ENCODE measurements around the gene MME.
"Not testable (repeated sequence)": the region's sequence is repeated elsewhere in the genome, so short reads cannot be mapped to it uniquely, and the experiment has no call there.

Gene MME

DNA sequence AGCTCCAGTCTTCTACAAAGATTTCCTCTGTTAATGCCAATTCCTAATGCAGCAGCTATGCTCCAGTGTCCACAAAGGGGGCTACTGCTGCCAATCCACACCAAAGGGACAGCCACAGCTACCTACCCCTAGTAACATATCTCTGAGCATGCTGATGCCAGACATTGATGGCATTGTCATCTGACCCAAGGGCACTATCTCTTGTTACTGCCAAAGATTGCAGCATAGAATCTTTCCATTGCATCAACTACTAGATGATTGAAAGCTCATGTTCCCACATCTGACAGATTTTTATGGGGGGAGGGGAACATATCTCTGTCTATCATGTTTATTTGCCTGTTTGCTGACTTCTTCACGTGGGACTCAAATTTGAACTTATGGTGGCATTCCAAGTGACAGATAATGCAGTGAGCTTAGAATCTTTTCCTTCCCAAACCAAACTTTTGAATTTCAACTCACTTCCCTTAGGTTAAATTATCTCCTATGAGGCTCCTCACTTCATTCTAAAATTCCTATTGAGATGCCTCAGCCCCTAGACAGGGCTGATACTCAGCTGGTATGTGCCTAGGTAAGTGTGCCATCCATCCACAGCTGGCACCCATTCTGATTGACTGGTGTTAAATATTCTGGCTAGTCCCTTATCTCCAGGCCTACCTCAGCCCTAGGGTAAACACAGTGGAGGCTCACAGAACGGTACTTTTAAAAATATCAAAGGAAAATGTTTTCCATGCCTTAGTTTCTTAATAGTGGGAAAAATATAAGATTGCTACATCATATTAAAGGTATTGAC lies 113.0 kb downstream of the MME start:
- DNase-seq (ENCODE audit: low read depth, low spot score) = no peak

DNA sequence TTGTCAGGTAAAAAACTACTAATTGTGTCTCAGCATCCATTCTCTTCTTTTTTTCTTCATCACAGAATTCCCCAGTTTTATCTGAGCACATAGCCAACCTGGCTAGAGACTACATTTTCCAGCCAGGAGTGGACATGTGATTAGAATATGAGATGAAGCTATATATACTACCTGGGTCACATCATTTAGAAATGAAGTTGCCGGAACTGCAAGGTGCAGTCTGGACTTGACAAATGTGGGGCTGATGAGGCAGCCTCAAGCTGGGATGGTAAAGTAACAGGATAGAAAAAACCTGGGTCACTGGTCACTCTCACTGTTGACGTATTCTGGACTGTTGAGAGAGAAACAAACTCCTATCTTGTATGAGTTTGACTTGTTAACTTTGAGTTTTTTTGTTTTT lies 113.7 kb downstream of the MME start:
- no peak for DNase-seq (ENCODE audit: low read depth, low spot score)

DNA sequence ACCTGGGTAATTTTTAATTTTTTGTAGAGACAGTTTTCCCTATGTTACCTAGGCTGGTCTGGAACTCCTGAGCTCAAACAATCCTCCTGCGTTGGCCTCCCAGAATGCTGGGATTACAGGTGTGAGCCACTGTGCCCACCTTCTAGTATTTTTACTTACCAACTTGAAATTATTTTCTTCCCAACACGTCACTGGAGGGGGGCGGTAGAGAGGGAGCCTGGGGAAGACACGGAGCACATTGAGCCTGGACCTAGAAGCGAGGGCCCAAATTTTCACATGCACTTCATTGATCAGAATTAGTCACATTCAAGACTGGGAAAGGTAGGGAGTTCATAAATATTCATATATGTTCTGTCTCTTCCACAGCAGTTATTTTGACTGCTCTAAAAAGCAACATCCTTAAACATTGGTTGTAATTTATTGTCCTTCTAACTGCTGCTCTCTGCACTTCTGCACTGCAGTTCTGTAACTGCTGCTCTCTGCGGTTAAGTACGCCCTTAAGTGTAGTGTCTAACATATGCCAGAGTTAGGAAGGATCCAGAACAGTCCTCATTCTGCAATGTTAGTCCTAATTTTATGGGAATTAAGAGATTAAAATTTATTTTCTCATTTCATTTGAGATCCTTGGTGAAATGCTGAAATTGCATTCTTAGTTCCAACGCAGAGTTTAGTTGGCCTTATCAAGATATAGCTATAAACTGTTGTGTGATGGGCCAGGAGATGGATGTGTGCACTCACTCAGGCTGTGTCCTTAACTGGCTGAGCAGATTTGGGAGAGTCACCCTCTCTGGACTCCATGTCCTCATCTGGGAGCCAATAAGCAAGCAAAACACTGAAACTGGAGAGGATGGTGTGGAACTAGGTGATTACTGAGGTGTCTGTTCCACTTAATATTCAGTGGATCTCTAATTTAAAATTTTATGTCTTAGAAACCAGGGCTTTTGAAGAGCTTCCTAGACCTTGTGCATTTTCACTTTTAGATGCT lies 115.1 kb downstream of the MME start:
- no peak for DNase-seq (ENCODE audit: low read depth, low spot score)

DNA sequence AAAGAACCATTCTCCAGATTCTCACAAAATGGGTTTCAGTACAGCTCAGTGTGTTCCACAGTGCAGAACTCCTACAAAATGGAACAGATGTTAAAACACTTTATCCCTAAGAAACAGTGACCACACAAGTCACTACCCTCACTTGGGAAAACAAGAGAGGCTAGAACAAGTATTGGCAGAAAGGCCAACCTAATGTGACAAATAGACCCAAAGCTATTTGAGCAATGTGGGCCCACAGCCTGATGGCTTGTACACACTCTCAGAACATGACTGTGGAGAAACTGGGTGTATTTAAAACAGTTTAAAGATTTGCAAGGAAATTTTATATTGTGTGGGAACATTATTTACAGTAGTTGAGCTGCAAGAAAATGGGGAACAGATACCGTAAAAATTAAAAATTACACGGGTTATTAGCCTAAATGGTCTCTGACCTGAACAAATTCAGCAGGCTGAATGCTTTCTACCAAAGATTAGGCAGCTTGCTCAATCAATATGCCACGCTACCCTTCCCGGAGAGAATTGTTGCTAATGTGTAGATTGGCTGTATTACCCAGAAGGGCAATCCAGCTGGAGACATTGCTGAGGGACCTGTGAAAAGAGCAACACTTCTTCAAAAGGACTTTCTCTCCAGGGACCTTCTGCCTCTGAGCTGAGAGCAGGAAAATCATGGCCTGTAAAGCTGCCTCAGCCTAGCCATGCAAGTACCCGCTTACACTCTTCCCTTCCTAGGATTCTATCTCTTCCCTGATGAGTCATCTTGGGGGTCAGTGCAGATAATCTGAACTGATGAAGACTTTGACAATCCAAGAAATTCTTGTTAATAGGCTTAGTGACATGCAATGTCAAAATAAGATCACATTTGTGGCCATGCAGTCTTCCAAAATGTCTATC lies 116.3 kb downstream of the MME start:
- DNase-seq (ENCODE audit: low read depth, low spot score) = no peak

DNA sequence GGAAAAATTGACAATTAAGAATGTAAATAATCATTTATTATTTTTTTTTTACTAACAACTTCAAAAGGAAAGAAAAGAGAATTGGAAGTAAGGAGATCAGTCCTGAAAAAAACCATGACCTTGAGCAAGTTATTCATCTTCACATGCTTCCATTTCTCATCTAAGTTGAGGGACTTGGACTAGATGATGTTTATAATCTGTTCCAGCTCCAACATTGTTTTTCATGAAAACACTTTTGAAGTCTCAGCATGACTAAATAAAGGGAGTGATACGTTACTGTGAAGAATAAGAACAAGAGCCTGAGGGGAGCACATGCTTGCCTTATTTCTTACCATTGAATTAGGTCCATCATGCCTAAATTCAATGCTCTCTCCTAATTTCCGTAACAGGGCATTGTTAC lies 117.7 kb downstream of the MME start:
- no peak for DNase-seq (ENCODE audit: low read depth, low spot score)

DNA sequence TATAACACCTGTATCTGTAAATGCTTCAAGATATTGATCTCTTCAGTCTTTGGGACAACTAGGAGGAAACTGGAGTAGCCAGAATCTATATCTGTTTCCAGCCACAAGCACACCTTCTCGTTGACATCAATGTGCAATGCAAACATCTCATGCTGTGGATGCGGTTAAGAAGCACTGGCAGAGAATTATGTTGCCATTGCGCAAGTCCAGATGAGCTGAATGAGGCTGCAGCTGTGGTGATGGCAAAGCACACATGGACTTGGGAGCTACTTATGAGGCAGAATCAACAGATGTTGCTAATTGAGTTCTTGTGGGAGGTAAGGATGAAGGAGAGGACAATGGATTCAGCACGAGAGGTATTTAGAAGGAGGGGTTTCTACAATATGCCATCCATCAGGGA lies 122.5 kb downstream of the MME start:
- no peak for DNase-seq (ENCODE audit: low read depth, low spot score)

DNA sequence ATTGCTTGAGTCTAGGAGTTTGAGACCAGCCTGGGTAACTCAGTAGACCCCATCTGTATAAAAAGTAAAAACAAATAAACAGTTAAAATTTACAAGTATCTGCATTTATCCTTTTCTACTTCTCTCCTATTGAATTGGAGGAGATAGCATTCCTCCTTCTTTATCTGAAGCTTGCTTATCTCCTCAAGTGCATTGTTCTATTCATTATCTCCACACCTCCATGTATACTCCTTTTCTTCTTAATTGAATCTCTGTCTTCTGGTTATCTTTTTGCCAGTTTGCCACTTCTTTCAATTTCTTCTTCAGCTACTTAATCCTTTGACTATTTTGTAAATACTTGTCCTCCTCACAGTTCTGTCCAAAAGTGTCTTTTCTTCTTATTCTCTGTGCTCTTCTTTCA lies 124.7 kb downstream of the MME start:
- no peak for DNase-seq (ENCODE audit: low read depth, low spot score)

DNA sequence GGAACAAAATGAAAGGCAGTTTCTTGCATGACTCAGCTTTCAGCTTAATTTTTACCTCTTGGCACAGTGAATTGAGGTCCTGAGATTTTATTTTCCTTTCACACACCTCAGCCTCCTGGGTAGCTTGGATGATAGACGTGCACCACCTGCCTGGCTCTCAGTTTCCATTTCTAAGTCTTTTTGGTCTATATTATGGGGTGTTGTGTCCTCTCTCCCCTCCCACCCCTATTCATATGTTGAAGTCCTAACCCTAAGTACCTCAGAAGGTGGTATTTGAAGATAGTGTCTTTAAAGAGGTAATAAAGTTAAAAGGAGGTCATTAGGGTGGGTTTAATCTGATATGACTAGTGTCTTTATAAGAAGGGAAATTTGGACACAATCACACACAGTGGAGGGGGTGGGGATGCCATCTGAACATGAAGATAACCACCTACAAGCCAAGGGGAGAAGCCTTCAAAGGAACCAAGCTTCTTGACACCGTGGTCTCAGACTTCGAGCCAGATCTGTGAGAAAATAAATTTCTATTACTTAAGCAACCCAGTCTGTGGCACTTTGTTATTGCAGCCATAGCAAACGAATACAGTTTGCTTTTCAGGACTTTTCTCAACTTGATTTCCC lies 128.2 kb downstream of the MME start:
- DNase-seq (ENCODE audit: low read depth, low spot score) = no peak

DNA sequence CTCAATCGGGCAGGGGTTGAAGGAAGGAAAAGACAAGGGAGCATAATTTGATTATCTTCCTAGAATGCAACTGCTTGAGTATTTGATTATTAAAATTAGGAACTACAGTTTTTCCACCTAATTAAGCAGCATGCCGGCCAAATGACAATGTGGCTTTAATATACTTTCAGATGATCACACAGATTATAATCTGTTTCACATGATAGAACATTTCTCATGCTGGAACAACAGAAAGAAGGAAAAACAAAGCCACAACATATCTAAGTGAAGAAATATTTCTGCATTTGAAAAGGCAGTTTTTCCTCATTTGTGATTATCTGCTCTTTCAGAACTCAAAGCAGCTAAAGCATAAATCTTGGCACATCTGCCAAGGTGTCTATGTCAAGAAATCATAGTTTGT lies 130.6 kb downstream of the MME start:
- no peak for DNase-seq (ENCODE audit: low read depth, low spot score)

DNA sequence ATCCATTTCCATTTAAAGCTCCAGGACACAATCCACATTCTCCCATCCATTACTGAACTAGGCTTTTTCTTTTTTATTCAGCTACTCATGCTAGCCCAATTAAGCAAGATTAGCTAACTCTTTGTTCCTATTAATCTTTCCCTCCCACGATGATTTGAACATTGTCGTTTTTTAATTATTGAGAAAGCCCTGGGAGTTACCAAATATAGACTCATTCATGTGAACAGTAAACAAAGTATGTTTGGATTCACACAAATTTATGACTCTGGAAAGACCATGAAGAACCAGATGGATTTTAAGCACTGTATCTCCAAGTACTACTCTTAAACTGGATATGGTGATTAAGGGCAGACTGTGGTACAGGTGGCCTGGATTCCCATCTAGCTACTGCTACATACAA lies 131.1 kb downstream of the MME start:
- no peak for DNase-seq (ENCODE audit: low read depth, low spot score)

DNA sequence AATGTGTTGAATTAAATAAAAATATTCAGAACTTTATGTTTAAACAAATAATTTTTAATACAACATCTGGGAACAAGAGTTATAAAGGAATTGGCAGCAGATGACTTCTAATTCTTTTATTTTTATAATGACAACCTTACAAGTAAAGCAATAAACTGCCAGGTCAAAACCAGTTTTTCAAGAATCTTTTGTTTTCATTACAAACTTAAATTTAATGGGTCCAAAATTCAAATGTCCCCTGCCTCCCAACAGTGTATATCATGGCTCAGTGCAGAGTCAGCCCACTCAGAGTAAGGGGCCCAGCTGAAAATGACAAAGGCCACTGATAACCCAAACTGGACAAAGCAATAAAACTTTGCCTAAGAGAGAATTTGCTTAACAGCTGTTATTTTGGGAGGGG lies 131.8 kb downstream of the MME start:
- no peak for DNase-seq (ENCODE audit: low read depth, low spot score)

DNA sequence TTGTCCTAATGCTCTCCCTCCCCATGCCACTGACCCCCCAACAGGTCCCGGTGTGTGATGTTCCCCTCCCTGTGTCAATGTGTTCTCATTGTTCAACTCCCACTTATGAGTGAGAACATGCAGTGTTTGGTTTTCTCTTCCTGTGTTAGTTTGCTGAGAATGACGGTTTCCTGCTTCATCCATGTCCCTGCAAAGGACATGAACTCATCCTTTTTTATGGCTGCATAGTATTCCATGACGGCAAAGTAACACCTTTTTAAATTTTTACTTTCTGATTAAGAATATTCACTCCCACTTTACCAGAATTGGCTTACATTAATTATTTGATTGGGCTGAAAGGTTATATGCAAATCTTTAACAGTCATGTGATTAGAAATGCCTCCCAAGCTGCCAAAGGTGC lies 135.9 kb downstream of the MME start:
- DNase-seq (ENCODE audit: low read depth, low spot score) = not testable (repeated sequence)

DNA sequence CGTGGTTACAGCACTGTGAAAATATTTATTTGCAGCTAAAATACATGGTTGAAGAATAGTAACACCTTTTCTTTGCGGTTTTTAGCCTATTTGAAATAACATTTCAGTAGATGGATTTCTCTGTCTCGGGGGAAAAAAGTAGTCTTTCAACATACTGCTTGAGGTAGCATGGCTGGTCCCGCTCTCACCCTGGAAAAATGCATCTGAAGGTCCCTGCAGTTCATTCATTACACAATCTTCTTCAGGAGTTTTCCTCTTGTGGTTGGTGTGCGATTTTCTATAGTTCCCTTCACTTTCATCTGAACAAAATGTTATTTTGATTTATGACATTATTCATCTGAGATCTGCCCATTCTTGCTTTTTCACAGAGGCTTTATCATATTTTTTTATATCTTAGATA lies 137.5 kb downstream of the MME start:
- no peak for DNase-seq (ENCODE audit: low read depth, low spot score)

DNA sequence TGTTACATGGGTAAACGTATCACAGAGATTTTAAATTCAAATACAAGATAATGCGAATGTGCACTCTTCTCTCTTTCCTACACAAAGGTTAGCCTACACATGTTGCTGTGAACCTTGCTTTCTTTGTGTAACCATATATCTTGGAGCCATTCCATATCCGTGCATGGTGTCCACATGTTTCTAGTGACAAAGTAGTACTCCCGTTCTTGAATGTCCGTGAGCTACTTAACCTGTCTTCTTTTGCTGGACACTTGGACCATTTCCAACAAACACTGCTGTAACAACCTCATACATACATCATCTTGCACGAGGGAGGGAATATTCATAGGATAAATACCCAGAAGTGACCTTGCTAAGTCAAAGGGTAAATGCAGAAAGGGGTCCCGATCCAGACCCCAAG lies 138.3 kb downstream of the MME start:
- DNase-seq (ENCODE audit: low read depth, low spot score) = no peak

DNA sequence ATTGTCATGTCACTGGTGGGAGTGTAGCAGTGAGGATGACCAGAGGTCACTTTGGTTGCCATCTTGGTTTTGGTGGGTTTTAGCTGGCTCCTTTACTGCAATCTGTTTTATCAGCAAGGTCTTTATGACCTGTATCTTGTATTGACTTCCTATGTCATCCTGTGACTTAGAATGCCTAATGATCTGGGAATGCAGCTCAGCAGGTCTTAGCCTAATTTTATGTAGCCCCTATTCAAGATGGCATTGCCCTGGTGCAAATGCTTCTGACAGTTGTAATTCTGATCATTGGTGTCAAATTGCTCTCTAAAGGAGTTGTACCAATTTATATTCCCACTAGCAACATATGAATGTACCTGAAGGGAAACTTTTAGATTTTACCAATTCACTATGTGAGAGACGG lies 139.0 kb downstream of the MME start:
- no peak for DNase-seq (ENCODE audit: low read depth, low spot score)

DNA sequence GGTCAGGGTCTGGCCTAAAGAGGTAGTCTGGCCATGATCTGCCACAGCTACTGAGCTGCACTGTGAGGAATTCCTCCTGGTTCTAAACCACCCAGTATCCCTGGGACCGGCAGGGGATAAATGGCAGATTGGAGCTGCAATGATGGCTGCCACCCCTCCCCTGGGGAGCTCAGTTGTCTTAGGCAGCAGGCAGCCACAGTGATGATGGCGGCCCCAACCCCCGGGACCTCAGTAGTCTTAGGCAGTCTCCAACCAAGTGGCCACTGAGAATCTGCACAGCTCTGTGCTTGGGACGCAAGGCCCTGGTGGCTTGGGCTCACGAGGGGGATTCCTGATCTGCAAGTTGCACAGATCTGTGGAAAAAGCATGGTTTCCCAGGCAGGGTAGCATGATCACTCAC lies 145.3 kb downstream of the MME start:
- DNase-seq (ENCODE audit: low read depth, low spot score) = no peak

DNA sequence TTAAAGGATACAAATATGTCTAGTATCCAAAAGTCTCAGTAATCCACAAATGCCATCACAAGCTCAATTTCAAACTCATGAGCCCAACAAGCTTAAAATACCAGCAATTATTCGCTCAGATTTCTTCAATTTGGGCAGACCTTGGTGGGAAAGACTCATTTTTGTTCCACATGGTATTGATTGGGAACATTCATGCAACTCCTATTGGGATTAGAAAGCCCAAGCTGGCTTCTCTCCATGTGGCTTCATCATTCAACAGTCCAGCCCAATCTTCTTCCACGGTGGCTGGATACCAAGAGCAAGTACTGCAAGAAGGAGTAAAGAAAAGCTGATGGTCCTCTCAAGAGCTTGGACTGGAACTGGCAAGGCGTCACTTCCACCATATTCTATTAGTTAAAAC lies 147.0 kb downstream of the MME start:
- no peak for DNase-seq (ENCODE audit: low read depth, low spot score)

DNA sequence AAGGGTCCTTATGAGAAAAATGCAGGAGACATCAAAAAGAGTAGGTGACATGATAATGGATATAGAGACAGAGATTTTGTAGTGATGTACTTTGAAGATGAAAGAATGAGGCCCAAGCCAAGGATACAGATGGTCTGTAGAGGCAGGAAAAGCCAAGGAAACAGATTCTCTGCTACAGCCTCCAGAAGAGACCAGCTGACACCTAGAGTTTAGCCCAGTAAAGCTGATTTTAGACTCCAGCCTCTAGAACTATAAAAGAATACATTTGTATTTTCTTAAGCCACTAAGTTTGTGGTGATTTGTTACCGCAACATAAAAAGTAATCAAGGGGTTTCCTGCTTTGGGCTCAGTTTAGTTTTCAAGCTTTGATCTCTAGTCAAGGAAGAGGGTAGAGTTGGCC lies 148.6 kb downstream of the MME start:
- no peak for DNase-seq (ENCODE audit: low read depth, low spot score)

DNA sequence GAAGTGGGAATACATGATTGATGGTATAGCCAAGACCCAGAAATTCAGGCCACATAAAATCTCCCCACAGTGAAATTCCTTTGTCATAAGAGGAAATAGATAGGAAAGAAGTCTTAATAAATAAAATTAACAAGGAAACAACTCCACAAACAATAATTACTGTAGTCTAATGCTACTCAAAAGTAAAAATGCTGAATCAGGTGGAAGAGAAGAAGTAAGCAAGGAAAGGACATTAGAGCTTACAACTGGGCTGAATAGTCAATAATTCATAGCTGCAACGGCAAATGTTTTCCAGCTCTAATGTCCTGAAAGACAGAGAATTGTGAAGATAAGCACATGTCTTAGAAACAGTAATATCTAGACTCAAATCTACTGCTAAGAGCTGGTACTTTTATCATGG lies 149.0 kb downstream of the MME start:
- DNase-seq (ENCODE audit: low read depth, low spot score) = no peak

DNA sequence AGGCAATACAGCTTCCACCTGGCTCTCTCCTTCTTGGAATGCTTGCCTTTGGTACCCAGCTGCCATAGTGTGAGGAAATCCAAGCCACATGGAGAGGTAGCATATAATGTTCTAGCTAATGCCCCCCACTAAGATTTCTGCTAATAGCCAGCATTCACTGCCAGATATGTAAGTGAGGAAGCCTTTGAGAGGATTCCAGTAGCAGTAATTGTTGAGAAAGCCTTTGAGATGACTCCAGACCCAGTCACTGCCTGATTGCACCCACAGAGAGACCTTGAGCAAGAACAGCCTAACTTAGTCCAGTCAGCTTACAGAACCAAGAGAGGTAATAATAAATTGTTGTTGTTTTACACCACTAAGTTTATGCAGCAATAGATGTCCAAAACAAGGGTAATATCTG lies 150.3 kb downstream of the MME start:
- DNase-seq (ENCODE audit: low read depth, low spot score) = no peak

DNA sequence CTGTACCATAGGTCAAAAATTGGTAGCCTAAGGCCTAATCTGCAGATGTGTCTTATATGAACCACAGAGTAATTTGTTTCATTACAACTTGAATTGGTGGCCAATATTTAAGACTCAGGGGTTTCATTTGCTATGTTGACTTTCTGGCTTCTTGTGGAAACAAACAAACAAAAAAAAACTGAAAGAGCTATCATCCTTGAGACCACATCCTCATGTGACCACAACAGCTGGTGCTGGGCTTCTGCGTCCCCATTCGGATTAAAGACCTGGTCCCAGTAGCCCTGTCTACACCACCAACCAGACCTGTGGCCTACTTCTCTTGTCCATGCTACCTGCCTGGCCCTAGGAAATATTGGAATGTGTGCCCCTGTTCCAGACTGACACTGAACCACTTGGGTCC lies 151.7 kb downstream of the MME start:
- no peak for DNase-seq (ENCODE audit: low read depth, low spot score)
